Neural cell (in vitro differentiated cells): ENCODE results near the gene SERPINE1.

ENCODE experiments used
- CTCF ChIP-seq: fragments of 450-650 bp; IDR thresholded peaks from 2 replicates; pipeline ENCODE4 v1.5.1; 2014; ENCODE audit warnings: antibody characterized with exemption, mild to moderate bottlenecking, moderate library complexity; ENCODE audit not compliant: poor library complexity, severe bottlenecking
- EP300 ChIP-seq: fragments of 450-650 bp; conservative IDR thresholded peaks from 2 replicates; pipeline ENCODE4 v1.6.1; 2014; ENCODE audit warnings: antibody characterized with exemption, mild to moderate bottlenecking, moderate library complexity; ENCODE audit not compliant: poor library complexity, severe bottlenecking
- EZH2 ChIP-seq: fragments of 200-600, 300-800 bp; shearing (Covaris generic), sonication (generic); IDR thresholded peaks from 2 replicates; pipeline ENCODE4 v1.6.1; 2014; ENCODE audit warnings: antibody characterized with exemption, low read length, borderline replicate concordance, mild to moderate bottlenecking; ENCODE audit not compliant: insufficient read depth, poor library complexity, severe bottlenecking
- MXI1 ChIP-seq: fragments of 450-650 bp; conservative IDR thresholded peaks from 2 replicates; pipeline ENCODE4 v1.6.1; 2014; ENCODE audit warnings: antibody characterized with exemption, mild to moderate bottlenecking; ENCODE audit not compliant: poor library complexity, severe bottlenecking
- POLR2AphosphoS5 ChIP-seq: IDR thresholded peaks from 2 replicates; pipeline ENCODE4 v1.6.1; 2012
- RAD21 ChIP-seq: fragments of 450-650 bp; conservative IDR thresholded peaks from 2 replicates; pipeline ENCODE4 v1.6.1; 2014; ENCODE audit warnings: antibody characterized with exemption, mild to moderate bottlenecking, moderate library complexity
- TAF1 ChIP-seq: IDR thresholded peaks from 2 replicates; pipeline ENCODE4 v1.6.1; 2012; ENCODE audit warnings: low read depth

- TF ChIP-seq CTCF = no peak
- TF ChIP-seq RAD21 = no peak
- TF ChIP-seq EZH2 = no peak
- no peak for TF ChIP-seq POLR2AphosphoS5
- TF ChIP-seq EP300 = no peak
- TF ChIP-seq TAF1 = no peak
- TF ChIP-seq MXI1 = no peak
These were observed 12.4 kb upstream of the SERPINE1 start for GRCh38 chr7:101114492-101114891.
